Hepatocyte (in vitro differentiated cells): ENCODE results near the gene PARP12. TPM values are rescaled to one million over a fixed set of nuclear protein-coding genes. Genes with fewer than 3 reads are reported as not detected.

Experiments
- DNase-seq: peaks from one replicate; pipeline ENCODE4 v3.0.0-alpha.2; 2016; ENCODE audit warnings: low spot score
- H2AFZ ChIP-seq: fragments of 200-600 bp; sonication (generic); 2 replicates; pipeline ENCODE4 v1.6.0; 2016; ENCODE audit warnings: antibody characterized with exemption, mild to moderate bottlenecking
- H3K27ac ChIP-seq: fragments of 200-600 bp; sonication (generic); 2 replicates; pipeline ENCODE4 v1.5.1; 2016; ENCODE audit warnings: mild to moderate bottlenecking
- H3K27me3 ChIP-seq: fragments of 200-600 bp; sonication (generic); 2 replicates; pipeline ENCODE4 v1.6.1; 2016
- H3K36me3 ChIP-seq: fragments of 200-600 bp; sonication (generic); replicated peaks from 2 replicates; pipeline ENCODE4 v1.5.1; 2016; ENCODE audit warnings: low read depth; ENCODE audit not compliant: insufficient read depth
- H3K4me1 ChIP-seq: fragments of 200-600 bp; sonication (generic); 2 replicates; pipeline ENCODE4 v1.5.1; 2016; ENCODE audit warnings: mild to moderate bottlenecking, moderate library complexity; ENCODE audit not compliant: insufficient read depth
- H3K4me2 ChIP-seq: fragments of 200-600 bp; sonication (generic); 2 replicates; pipeline ENCODE4 v1.6.0; 2016
- H3K4me3 ChIP-seq: fragments of 200-600 bp; sonication (generic); 2 replicates; pipeline ENCODE4 v1.5.1; 2016; ENCODE audit warnings: mild to moderate bottlenecking
- H3K79me2 ChIP-seq: fragments of 200-600 bp; sonication (generic); 2 replicates; pipeline ENCODE4 v1.6.0; 2017; ENCODE audit warnings: mild to moderate bottlenecking
- H3K9me2 ChIP-seq: fragments of 200-600 bp; sonication (generic); replicated peaks from 2 replicates; pipeline ENCODE4 v1.6.0; 2017; ENCODE audit warnings: mild to moderate bottlenecking; ENCODE audit not compliant: insufficient read depth
- H3K9me3 ChIP-seq: fragments of 200-600 bp; sonication (generic); 2 replicates; pipeline ENCODE4 v1.5.1; 2016; ENCODE audit warnings: low read depth, mild to moderate bottlenecking
- H4K20me1 ChIP-seq: fragments of 200-600 bp; sonication (generic); 2 replicates; pipeline ENCODE4 v1.6.0; 2016; ENCODE audit warnings: mild to moderate bottlenecking; ENCODE audit not compliant: insufficient read depth, poor library complexity, severe bottlenecking
- CTCF ChIP-seq: fragments of 200-600 bp; sonication (generic); IDR thresholded peaks from 2 replicates; pipeline ENCODE4 v1.5.1; 2016; ENCODE audit warnings: antibody characterized with exemption, mild to moderate bottlenecking; ENCODE audit not compliant: poor library complexity
- EZH2 ChIP-seq: fragments of 200-600 bp; sonication (generic); IDR thresholded peaks from 2 replicates; pipeline ENCODE4 v1.6.1; 2016; ENCODE audit warnings: antibody characterized with exemption, mild to moderate bottlenecking, borderline replicate concordance
- EZH2phosphoT487 ChIP-seq: fragments of 200-600 bp; sonication (generic); IDR thresholded peaks from one replicate; pipeline ENCODE4 v1.6.1; 2018; ENCODE audit warnings: antibody characterized with exemption, mild to moderate bottlenecking, low read depth, moderate library complexity; ENCODE audit not compliant: unreplicated experiment, severe bottlenecking
- WGBS: methylation state at CpG from one replicate; pipeline ENCODE4 v1.1.6; 2016; ENCODE audit warnings: low lambda C conversion rate; ENCODE audit errors: missing lambda C conversion rate; 5-methylcytosine and 5-hydroxymethylcytosine counted together
- polyA plus RNA-seq: library from polyadenylated mRNA; unstranded; fragments of >200 nt; fragmentation: Nextera tagmentation; extraction: Ambion mirVana; gene quantifications from 2 replicates; pipeline ENCODE4 v1.2.1, GENCODE V29; 2016
- total RNA-seq: library from RNA; depleted of rRNA; stranded (reverse); fragments of >200 nt; gene quantifications from 2 replicates; pipeline ENCODE4 v1.2.3, GENCODE V29; 2014

Gene PARP12
- total and polyA plus RNA-seq, 2 experiments from 2014 or later: 11.2 to 14.0 TPM

- H3K9me2 ChIP-seq: no peaks in the 10 kb centered on the region
- no peak overlapping the region for H2AFZ ChIP-seq
- H4K20me1 ChIP-seq: no peaks in the 10 kb centered on the region
- TF ChIP-seq EZH2: no peak
- no peak for TF ChIP-seq CTCF
- TF ChIP-seq EZH2phosphoT487: no peak
- H3K27me3 ChIP-seq: no peaks in the 10 kb centered on the region
- no peak overlapping the region for H3K27ac ChIP-seq
- no peak for DNase-seq
- no peaks in the 10 kb centered on the region for H3K36me3 ChIP-seq
- no peak overlapping the region for H3K4me3 ChIP-seq
- no peaks in the 10 kb centered on the region for H3K4me1 ChIP-seq
- no peaks in the 10 kb centered on the region for H3K9me3 ChIP-seq
- no peaks in the 10 kb centered on the region for H3K79me2 ChIP-seq
- no peak overlapping the region for H3K4me2 ChIP-seq
- WGBS: 74% methylated on average over 14 of the region's 15 CpGs
Measured at GRCh38 chr7:140017543-140017942, 45.2 kb downstream of the PARP12 start.

- no peak for DNase-seq
- TF ChIP-seq EZH2phosphoT487: no peak
- TF ChIP-seq EZH2: no peak
- no peak for TF ChIP-seq CTCF
- 89% methylated on average over 7 of the region's 7 CpGs for WGBS
- Histone ChIP-seq H3K27ac (no peak overlapping the region), H3K79me2 (no peaks in the 10 kb centered on the region), H3K4me2 (no peak overlapping the region), H3K9me3 (no peaks in the 10 kb centered on the region), H3K4me3 (no peak overlapping the region), H2AFZ (no peak overlapping the region), H3K36me3 (no peaks in the 10 kb centered on the region), H3K9me2 (no peaks in the 10 kb centered on the region), H3K4me1 (no peaks in the 10 kb centered on the region), H4K20me1 (no peaks in the 10 kb centered on the region), H3K27me3 (no peaks in the 10 kb centered on the region)
Measured at GRCh38 chr7:140017034-140017433, 45.7 kb downstream of the PARP12 start.

- Histone ChIP-seq H3K36me3 (no peaks in the 10 kb centered on the region), H4K20me1 (no peaks in the 10 kb centered on the region), H3K9me3 (no peaks in the 10 kb centered on the region), H3K4me1 (no peaks in the 10 kb centered on the region), H3K27me3 (no peaks in the 10 kb centered on the region), H3K4me2 (no peak overlapping the region), H3K9me2 (no peaks in the 10 kb centered on the region), H3K79me2 (no peaks in the 10 kb centered on the region), H2AFZ (no peak overlapping the region), H3K27ac (no peak overlapping the region), H3K4me3 (no peak overlapping the region)
- TF ChIP-seq EZH2phosphoT487: no peak
- TF ChIP-seq CTCF: no peak
- no peak for TF ChIP-seq EZH2
- 90% methylated on average over 9 of the region's 9 CpGs for WGBS
- DNase-seq: no peak
Measured at GRCh38 chr7:140016540-140016939, 46.2 kb downstream of the PARP12 start.

- TF ChIP-seq EZH2phosphoT487 (no peak), EZH2 (no peak), CTCF (no peak)
- Histone ChIP-seq H3K4me2 (no peak overlapping the region), H2AFZ (no peak overlapping the region)
Measured at GRCh38 chr7:140015471-140015970, 47.2 kb downstream of the PARP12 start.

More at GRCh38 chr7:140015471-140015970, 47.2 kb downstream of the PARP12 start:
- no peak for DNase-seq
- Histone ChIP-seq H3K27ac (no peak overlapping the region), H3K79me2 (no peaks in the 10 kb centered on the region), H4K20me1 (no peaks in the 10 kb centered on the region), H3K9me2 (no peaks in the 10 kb centered on the region), H3K27me3 (no peaks in the 10 kb centered on the region), H3K4me3 (no peak overlapping the region), H3K36me3 (no peaks in the 10 kb centered on the region), H3K9me3 (no peaks in the 10 kb centered on the region), H3K4me1 (no peaks in the 10 kb centered on the region)
- 93% methylated on average over 10 of the region's 11 CpGs for WGBS
